Stimulated activated CD8-positive, alpha-beta memory T cell treated with anti-CD3 and anti-CD28 coated beads, Interleukin-15, amount 100 ng/mL, for 24 hours (primary cell): ENCODE measurements around the gene CTPS2.
"Not testable (repeated sequence)": the region's sequence is repeated elsewhere in the genome, so short reads cannot be mapped to it uniquely, and the experiment has no call there.

ENCODE experiments used
- DNase-seq: peaks from one replicate; pipeline ENCODE4 v3.0.0-alpha.2; 2020; ENCODE audit warnings: low read depth

The CTPS2 gene

DNA sequence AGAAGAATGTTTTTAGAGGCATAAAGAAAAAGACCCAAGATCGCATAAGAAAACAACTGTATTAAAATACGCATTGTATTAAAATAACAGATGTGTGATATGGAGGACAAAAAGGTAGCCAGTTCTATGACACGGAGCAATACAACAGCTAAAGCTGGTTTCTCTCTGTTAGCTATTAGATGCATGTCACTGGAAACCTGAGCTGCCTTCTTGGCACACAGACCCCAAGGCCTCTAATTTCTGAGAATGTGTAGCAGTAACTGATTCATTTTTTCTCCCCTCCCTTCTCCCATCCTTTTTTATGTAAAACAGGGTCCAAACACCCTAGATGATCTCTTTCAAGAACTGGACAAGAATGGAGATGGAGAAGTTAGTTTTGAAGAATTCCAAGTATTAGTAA, 58.4 kb downstream of the CTPS2 start:
- no peak for DNase-seq

DNA sequence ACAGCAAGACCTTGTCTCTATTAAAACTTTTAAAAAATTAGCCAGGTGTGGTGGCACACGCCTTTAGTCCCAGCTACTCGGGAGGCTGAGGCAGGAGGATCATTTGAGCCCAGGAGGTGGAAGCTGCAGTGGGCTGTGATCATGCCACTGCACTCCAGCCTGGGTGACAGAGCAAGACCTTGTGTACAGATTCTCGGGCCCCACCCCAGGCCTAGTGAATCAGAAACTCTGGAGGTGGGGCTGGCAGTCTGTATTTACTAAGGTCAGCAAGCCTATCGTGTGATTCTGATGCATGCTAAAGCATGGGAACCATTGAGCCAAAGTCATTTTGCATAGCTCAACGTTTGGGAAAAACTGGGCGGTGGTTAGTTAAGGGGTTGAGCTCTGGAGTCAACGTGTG, 59.0 kb downstream of the CTPS2 start:
- no peak for DNase-seq

DNA sequence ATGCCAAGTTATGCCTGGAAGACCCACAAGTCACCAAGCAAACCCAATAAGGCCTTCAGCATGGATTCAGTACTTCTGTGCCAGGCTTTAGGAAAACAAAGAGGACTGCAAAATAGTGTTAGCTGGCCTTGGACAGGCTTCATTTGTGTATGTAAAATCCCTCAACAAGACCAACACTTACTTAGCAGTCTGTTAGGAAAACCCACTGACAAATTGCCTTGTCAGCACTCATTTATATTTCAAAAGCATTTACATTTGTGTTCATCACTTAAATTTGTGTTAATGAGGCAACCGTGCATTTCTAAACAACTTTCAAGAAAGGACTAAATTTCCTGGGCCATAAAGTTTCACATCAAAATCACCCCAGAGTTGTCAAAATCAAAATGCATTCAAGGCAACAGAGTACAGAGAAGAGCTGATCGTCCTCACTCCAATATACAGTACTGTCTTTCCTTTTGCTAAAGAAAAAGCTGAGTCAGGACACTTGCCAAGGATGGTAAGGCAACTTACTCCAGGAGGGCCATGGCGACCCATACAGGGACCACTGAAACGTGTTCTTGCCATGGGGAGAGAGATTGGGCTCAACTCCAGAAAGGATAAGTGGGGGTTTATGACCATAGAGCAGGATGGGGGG, 61.0 kb downstream of the CTPS2 start:
- DNase-seq = no peak

DNA sequence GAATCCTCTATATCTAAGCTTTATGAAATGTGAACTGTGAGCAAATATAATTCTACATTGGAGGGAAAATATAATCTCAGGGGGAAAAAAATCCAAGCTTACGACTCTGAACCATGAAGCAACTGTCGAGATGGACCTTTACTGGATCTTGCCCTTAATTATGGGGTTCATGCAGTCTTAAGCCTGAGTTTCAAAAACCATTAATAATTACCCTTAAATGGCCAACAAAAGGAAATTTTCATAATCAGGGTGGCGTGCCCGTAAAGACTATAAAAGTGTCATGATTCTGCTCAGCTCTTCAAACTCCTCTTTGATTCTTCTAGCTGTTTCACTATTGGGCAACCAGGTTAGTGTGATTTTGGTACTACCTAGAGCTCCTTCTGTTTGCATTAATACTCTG, 62.6 kb downstream of the CTPS2 start, which contains the start of gene S100G:
TSS of gene S100G (plus strand) at position 301 of the 400 bp plus-strand sequence. CDS start 849 bp downstream, outside the sequence.
- DNase-seq = no peak

DNA sequence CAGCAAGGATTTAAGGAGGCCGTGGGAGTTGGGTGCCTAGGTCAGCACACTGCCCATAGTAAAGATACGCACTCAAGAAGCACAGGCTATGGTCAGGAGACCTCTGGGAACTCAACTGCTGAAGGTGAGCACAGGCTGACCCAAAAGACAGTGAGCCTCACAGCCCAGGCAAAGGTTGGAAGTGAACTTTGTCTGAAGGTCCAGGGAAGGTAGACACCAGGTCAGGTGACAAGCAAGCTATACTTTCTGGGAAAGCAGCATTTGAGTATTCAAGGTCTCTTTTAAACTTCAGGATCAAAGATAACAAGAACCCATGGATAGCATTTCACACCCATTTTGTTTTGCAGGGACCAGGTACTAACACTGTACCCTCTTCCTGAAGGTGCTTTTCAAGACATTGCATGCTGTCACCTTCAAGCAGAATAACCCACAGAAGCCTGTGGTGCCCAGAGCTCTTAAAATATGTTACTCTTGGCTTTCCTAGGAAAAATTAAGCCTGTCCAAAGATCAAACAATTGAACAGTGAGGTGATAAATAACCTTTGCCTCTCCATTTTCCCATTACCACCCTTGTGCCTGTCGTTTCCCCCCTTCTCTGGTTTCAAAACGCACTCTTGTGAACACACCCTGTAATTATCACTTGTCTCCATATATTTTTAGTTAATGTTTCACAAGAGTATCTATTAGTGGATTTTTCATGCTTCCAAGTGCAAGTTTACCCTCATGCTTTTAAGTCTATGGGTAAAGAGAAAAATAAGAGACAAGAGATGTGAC, 65.9 kb downstream of the CTPS2 start:
- no peak for DNase-seq

DNA sequence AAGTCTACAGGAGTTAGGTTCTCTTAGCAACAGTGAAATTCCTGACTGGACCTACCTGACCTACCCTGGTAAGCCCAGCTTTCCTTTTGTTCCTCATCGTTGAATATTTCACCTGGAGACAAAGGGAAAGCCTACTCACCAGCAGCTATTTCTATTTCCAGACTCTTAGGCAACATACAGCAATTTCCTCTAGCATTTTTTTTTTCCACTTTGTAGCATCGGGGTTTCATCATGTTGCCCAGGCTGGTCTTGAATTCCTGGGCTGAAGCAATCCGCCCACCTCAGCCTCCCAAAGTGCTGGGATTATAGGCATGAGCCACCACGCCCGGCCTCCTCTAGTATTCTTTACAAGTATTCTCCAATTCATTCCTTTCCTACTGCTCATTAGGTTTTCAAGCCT, 69.3 kb downstream of the CTPS2 start:
- DNase-seq = no peak

DNA sequence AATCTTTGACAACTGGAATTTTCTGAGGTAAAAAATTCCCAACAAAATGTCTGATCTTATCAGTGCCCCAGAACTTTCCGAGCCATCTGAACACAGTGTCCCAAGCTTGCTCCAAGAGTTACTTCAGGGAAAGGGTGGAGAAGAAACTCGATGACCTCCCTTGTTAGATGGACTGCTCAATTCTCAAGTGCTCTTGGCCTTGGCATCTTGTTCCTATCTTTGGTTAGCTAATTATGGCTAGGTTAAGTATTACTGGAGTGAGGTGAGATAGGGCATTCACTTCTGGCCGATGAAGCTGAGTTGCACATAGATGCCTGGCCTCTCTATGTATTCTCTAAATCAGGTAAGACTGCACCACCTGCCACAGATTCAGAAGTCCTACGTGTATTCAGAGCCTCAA, 71.6 kb downstream of the CTPS2 start:
- DNase-seq = no peak

DNA sequence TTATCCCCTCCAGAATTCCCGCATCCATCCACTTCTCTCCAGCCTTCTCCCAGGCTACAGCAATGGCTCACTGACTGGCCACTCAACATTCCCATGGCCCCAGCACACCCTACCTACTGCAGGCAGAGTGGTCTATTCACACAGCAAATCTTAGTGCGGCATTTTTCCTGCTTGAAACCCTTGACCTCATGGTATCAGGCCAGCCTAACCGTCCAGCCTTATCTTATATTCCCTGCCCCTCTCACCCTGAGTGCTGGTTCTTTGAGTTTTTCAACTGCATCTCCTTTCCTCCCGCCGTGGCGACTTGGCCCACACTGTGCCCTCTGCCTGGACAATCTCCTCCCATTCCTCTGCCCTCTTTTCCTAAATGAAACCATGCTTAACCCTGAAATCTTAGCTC, 72.5 kb downstream of the CTPS2 start:
- DNase-seq = no peak

DNA sequence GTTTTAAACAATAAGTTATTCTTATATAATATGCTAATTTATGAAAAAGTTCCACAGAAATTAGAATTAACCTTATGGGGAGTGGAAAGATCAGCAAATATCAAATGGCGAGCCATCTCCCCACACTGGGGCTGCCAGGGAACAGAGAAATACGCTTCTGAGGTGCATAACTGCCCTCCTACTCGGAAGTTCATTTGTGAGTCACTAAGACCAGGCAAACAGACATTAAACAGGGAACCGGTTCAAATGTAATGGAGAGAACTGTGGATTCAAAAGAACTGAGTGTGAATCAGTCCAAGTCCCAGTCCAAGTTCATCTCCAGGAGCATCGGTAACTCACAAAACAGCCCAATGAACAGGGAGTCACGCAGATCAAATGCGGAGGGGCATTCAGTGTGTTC, 73.9 kb downstream of the CTPS2 start:
- no peak for DNase-seq

DNA sequence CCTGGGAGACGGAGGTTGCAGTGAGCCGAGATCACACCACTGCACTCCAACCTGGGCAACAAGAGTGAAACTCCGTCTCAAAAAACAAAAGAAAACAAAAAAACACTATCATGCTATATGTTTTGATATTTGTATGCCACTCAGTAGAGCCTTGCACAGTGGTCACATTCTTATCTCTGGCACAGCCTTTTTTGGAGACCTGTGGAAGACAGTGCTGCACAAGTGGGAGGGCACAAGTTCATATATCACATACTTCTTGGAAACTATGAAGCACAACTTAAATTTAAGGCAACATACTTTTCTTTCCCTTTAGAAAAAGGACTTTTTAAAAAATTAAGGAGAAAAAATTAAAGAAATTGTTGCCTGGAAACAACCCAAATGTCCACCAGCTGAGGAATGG, 76.9 kb downstream of the CTPS2 start:
- no peak for DNase-seq

DNA sequence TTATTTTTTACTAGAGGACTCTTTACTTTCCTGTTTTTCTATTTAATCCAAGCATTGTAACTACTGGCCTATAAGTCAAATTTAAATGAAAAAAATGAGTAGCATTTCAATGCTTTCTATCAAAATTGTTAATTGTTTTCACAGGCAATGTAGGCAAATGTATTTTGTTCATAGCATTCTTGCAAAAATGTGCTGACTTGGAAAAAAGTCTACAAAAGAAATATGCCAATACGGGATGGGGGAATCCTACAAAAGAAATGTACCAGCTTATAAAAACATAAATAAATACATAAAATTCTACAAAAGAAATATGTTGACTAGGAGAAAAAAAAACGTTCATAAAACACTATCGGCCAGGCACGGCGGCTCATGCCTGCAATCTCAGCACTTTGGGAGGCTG, 77.4 kb downstream of the CTPS2 start:
- no peak for DNase-seq

DNA sequence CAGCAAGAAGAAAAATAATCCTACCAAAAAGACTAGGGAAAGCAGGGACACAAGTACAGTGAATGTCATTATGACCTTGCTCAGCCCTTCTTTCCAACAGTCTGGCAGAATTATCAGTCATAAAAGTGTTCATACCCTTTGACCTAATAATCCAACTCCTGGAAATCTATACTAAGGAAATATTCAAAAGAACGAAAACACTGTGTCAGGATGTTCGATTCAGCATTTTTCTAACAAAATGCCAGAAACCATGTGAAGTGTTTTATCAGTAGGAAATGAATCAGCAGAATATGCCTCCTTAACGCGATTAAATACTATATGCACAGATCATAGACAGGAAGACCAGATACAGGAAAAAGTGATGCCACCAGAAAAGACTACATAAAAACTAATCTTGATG, 78.7 kb downstream of the CTPS2 start:
- no peak for DNase-seq

DNA sequence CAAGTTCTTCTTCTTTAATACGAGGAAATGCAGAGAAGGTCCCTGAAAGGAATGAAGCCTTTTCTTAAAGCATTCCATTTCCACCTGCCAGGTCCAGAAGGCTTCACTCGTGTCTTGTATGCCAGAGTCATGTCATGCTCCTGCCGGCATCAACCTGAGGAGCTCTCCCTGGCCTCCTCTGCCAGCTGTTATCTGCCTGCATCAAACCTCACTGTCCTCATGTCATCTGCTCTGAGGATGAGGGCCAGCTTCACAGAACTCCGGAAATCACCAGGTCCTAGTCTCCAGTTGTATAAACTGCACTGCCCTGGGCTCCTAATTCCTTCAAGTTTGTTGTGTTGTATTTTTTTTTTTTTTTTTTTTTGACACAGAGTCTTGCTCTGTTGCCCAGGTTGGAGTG, 82.6 kb downstream of the CTPS2 start:
- DNase-seq = no peak

DNA sequence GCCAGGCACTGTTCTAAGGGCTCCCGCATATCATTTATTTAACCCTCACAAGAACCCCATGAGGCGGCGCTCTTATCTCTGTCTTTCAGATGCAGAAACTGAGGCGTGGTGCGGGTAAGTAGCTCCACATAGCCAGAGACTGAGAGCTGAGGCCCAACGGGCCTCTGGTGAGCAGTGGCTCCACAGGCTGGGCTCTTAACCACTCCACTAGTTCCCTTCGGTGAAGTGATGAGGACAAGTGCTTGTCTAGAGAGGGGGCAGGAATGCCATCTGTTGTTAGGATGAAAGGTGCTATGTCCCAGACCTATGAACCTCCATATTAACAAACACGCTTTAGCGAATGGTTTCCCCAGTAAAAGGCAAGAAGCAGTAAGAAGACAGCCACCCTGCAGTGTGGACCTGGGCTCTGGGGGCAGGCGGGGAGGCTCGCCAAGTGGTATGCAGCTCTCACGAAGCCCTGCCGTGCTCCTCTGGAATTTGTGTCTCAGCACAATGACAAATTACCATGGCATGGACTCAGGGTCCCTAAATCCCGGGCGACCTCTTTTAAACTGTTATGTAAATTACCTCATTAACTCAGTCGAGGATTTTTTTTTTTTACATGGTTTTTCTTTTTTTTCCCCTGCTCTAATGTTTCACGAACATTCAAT, 83.4 kb downstream of the CTPS2 start:
- no peak for DNase-seq

DNA sequence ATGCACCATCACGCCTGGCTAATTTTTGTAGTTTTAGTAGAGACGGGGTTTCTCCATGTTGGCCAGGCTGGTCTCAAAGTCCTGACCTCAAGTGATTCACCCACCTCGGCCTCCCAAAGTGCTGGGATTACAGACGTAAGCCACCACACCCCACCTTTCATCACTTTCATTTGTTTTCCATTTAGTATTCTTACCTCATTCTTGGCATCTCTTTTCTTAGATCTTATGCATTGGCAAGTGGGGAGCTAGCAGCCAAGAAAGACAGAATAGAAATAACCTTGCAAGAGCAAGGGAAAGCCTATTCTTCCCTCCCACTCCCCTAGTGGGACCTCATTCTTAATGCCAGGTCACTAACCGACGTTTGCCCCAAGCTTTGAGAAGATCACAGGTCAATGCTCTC, 84.0 kb downstream of the CTPS2 start:
- DNase-seq = not testable (repeated sequence)

DNA sequence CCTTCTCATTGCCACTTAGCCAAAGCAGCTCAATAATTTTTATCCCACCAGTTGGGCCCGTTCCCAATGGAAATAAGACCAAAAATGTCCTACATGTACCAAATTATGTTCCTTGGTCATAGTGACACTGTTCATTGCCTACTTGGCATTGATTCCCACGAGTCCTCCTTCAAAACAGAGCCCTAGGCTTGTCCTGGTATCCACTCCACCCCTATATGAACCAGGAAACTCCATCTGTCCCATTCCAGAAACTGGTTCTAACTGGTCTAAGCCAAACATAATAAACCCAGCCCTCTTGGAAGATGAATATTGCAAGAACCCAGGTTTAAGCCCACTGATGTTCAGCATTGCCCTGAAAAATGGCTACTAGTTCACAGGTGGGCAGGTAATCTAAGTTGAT, 93.4 kb downstream of the CTPS2 start:
- no peak for DNase-seq

DNA sequence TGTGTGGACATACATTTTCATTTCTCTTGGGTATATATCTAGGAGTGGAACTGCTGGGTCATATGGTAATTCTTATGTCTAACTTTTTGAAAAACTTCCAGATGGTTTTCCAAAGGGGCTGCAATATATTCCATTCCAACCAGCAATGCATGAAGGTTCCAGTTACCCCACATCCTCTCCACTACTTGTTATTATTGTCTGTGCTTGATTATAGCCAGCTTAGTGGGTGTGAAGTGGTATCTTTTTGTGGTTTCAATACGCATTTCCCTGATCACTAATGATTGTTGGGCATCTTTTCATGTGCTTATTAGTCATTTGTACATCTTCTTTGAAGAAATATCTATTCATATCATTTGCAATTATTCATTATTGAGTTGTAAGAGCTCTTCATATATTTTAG, 94.0 kb downstream of the CTPS2 start:
- DNase-seq = no peak

DNA sequence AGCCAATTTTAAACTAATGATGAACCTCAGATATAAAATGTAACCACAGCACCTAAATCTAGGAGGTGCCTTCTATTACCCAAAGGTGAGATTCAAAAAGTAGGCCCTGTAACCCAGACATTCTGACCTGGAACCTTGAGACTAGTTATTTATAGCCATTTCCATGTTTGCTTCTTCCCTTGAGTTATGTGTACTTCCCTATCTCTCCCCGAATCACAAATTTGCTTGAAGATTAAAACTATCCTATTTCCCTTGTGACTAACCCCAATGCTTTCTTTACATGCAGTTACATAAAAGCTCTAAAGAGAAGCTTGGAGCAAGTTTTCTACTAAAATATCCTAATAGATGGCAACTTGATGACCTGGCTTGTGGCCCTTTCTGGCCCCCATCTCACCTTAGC, 95.1 kb downstream of the CTPS2 start:
- no peak for DNase-seq

DNA sequence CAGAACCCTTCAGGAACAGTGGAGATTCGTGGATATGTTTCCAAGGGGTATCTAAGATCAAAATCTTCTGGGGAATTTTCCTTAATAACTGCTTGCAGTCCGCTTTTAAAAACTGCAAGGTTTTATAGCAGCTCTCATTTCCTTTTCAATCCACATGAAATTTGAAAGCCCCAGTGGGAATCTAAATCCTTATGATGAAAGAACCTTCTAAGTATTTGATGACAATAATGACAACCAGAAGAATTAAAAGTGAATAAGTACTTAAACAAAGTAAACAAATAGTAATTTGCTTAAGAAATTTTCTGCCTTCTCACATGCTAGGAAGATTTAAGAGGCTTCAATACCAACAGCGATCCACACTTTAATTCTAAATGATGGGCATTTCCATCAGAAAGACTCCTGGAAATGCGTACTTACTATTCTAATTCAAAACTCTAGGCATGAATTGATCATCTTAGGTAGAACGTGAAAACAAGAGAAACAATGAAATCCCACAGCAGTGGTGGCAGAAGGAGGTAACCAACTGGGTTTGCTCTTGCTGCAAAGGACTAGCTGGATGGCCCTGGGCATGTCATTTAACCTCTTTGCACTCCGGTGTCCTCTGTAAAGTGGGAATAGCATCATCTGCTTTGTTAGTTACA, 100.1 kb downstream of the CTPS2 start:
- DNase-seq = no peak

DNA sequence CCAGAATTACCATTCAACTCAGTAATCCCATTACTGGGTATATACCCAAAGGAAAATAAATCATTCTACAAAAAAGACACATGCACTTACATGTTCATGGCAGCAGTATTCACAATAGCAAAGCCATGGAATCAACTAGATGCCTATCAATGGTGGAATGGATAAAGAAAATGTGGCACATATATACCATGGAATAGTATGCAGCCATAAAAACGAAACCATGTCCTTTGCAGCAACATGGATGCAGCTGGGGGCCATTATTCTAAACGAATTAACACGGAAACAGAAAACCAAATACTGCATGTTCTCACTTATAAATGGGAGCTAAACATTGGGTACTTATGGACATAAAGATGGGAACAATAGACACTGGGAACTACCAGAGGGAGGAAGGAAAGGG, 101.8 kb downstream of the CTPS2 start:
- not testable (repeated sequence) for DNase-seq

DNA sequence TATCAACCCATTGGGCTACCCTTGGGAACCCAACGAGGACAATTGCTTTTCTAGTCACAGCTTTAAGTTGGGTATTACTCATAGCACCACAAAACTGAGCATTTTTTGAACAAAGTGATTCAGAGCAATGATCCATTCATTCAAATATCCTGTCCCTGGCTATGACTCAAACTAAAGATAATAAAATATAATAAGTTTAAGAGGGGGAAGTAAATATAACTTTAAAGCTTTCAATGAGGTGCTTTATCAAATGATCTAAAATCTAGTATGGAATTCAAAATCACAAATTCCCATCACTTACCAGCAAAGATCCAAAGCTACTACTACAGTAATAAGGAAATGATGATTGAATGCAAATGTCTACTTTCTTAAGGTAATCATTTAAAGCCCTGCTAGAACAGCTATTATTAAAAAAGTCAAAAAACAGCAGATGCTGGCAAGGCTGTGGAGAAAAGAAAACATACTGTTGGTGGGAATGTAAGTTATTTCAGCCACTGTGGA, 102.3 kb downstream of the CTPS2 start:
- no peak for DNase-seq

DNA sequence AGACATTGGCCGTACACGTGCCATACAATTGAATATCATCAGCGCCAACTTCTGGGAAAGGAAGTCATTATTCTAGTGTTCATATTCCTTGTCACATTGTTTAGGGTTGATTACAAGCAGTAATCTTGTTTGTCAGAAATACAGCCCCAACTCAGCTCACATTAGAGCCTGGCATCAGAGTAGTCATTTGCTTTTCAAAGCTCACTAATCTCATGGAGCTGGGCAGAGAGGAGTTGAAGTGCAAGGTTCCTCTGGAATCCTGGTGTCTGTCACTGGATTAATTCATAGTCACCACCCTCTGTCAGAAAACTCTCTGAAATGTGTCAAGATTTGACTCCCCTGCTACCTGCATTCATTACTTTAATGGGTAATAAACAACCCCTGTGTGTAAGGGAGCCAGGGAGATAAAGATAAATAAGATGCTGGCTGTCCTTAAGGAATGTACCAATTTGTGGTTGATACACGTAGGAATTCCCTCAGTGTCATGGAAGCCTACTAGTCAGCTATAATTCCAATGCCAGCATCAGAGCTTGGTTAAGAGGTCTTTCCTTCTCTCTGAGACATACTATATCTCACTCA, 106.2 kb downstream of the CTPS2 start:
- DNase-seq = no peak
